Progenitor cell of endocrine pancreas (in vitro differentiated cells): ENCODE results near the gene SLC39A11. TPM values are rescaled to one million over a fixed set of nuclear protein-coding genes. Genes with fewer than 3 reads are reported as not detected.

Experiments used
- DNase-seq: peaks from one replicate; pipeline ENCODE4 v3.0.0; 2021; ENCODE audit warnings: low spot score; ENCODE audit not compliant: unreplicated experiment
- H3K27ac Mint-ChIP-seq: 2 replicates; pipeline ENCODE4 v1.8.0; 2021; ENCODE audit warnings: mild to moderate bottlenecking, moderate library complexity, mixed read lengths
- H3K27me3 Mint-ChIP-seq: 2 replicates; pipeline ENCODE4 v1.8.0; 2021; ENCODE audit warnings: mixed read lengths
- H3K36me3 Mint-ChIP-seq: 2 replicates; pipeline ENCODE4 v1.8.0; 2022; ENCODE audit warnings: mixed read lengths; ENCODE audit not compliant: insufficient read depth
- H3K4me1 Mint-ChIP-seq: 2 replicates; pipeline ENCODE4 v1.8.0; 2021; ENCODE audit warnings: low read depth, mixed read lengths
- H3K4me3 Mint-ChIP-seq: 2 replicates; pipeline ENCODE4 v1.8.0; 2021; ENCODE audit warnings: low read depth, mild to moderate bottlenecking, moderate library complexity, mixed read lengths
- H3K9me3 Mint-ChIP-seq: 2 replicates; pipeline ENCODE4 v1.8.0; 2021; ENCODE audit warnings: low read depth, mixed read lengths
- total RNA-seq: library from RNA; stranded (reverse); gene quantifications from 2 replicates; pipeline ENCODE4 v1.2.1, GENCODE V29; 2021
- TF ChIP-seq, protein P1 (sequence below): fragments of 200-600 bp; sonication (generic); IDR thresholded peaks from one replicate; pipeline ENCODE4 v1.5.0; 2021; ENCODE audit warnings: antibody characterized with exemption, mild to moderate bottlenecking; ENCODE audit not compliant: unreplicated experiment

Gene SLC39A11
- total RNA-seq, 1 donor from 2014 or later = 20.5 TPM

DNA sequence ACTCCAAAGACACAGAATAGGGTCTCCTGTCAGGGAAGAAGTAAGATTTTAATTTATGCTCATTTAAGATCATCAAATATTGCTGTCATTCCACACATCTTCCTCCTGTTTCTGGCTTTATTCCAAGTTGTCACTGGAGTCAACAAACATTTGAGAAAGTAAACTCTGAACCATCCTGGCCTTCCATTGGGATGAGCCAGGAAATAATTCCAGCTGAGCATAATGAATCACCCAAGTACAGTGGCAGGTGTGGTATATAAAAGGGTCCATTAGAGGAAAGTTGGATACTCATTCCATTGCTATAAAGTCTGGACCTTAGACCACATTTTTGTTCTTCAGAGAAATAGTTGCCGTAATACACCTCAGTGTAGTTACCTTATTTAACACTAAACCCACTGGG is 246.1 kb downstream of the SLC39A11 start:
- DNase-seq = no peak
- Mint-ChIP-seq H3K27ac (no peak overlapping the region), H3K27me3 (peaks cover 3% of the 10 kb centered on the region), H3K4me1 (peaks cover 3% of the 10 kb centered on the region), H3K36me3 (no peaks in the 10 kb centered on the region), H3K4me3 (no peak overlapping the region), H3K9me3 (no peaks in the 10 kb centered on the region)
- TF ChIP-seq, protein P1, sequence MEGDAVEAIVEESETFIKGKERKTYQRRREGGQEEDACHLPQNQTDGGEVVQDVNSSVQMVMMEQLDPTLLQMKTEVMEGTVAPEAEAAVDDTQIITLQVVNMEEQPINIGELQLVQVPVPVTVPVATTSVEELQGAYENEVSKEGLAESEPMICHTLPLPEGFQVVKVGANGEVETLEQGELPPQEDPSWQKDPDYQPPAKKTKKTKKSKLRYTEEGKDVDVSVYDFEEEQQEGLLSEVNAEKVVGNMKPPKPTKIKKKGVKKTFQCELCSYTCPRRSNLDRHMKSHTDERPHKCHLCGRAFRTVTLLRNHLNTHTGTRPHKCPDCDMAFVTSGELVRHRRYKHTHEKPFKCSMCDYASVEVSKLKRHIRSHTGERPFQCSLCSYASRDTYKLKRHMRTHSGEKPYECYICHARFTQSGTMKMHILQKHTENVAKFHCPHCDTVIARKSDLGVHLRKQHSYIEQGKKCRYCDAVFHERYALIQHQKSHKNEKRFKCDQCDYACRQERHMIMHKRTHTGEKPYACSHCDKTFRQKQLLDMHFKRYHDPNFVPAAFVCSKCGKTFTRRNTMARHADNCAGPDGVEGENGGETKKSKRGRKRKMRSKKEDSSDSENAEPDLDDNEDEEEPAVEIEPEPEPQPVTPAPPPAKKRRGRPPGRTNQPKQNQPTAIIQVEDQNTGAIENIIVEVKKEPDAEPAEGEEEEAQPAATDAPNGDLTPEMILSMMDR = no peak

DNA sequence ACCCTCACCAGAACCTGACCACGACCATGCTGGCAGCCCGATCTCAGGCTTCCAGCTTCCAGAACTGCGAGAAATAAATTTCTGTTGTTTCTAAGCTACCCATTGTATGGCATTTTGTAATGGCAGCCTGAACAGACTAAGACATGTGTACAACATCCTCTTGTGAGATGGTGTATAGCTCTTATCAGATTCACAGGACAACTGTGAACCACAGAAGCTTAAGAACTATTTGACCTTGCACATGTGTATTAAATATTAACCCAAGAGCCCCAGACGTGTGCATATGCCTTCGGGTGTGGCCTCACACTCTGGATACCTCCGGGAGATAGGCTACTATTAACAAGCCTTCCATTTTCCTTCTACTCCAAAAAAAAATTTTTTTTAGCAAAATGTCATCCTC is 248.9 kb downstream of the SLC39A11 start:
- H3K4me3 Mint-ChIP-seq = no peak overlapping the region
- peaks cover 3% of the 10 kb centered on the region for H3K27me3 Mint-ChIP-seq
- TF ChIP-seq, protein P1 = no peak
- no peak for DNase-seq
- peaks cover 3% of the 10 kb centered on the region for H3K4me1 Mint-ChIP-seq
- H3K9me3 Mint-ChIP-seq = peaks cover 7% of the 10 kb centered on the region
- no peaks in the 10 kb centered on the region for H3K36me3 Mint-ChIP-seq
- H3K27ac Mint-ChIP-seq = no peak overlapping the region

DNA sequence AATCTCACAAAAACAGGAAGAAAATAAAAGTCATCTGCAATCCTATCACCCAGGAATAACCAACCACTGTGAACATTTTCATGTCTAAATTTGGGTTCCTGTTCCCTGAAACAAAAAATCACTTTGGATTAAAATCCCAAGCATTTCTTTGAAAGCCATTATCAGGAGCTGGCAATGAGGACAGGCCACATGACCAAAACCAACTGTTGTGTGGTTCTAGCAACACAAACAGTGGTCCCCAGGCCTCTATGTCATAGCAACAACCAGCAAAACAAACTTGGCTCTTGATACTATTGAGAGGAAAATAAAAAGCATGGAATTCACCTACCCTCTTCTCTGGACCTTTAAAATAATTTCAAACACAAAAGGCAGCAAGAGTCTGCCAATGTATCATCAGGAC is 252.5 kb downstream of the SLC39A11 start:
- Mint-ChIP-seq H3K4me1 (peaks cover 3% of the 10 kb centered on the region), H3K36me3 (no peaks in the 10 kb centered on the region), H3K9me3 (peaks cover 7% of the 10 kb centered on the region), H3K27me3 (no peaks in the 10 kb centered on the region), H3K27ac (no peak overlapping the region), H3K4me3 (no peak overlapping the region)
- DNase-seq = no peak
- TF ChIP-seq, protein P1 = no peak

DNA sequence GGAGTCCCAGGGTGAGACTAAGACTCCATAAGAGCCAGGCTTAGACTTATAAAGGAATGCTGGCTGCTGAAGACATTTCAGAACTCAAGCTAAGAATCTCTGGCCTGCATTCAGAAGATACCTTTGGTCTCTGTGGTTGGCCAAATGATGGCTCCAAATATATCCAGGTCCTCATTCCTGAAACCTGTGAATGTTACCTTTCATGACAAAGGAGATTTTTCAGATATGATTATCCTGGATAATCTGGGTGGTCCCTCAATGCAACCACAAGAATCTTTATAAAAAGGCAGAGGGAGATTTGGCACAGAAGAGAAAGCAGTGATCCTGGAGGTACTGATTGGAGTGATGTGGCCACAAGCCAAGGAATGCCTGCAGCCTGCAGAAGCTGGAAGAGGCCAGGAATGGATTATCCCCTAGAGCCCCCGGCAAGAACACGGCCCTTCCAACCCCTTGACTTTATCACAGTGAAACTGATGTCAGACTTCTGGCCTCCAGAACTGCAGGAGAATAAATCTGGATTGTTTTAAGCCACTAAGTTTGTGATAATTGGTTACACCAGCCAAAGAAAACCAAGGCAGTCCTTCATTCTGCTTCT is 253.3 kb downstream of the SLC39A11 start:
- DNase-seq = no peak
- no peak overlapping the region for H3K4me3 Mint-ChIP-seq
- TF ChIP-seq, protein P1 = no peak
- H3K4me1 Mint-ChIP-seq = peaks cover 3% of the 10 kb centered on the region
- no peaks in the 10 kb centered on the region for H3K36me3 Mint-ChIP-seq
- H3K27me3 Mint-ChIP-seq = no peaks in the 10 kb centered on the region
- peaks cover 7% of the 10 kb centered on the region for H3K9me3 Mint-ChIP-seq
- H3K27ac Mint-ChIP-seq = peak overlapping the region; percentile 16

DNA sequence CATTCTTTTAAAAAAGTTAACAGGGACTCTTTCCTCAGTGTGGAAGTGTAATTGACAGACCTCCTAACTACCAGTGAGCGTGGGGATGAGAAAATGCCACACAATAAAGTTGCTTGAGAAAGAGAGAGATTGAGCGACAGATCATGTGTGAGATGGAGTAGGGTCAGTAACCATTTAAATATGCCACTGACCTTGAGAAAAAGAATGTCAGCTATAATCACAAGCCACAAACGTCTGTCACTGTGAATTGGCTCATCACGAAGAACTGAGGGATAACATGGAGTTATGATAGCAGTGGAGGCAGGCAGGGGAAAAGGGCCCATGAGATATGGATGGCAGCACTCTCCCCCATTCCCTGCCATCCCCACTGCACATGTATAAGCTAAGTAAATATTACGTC is 253.9 kb downstream of the SLC39A11 start:
- Mint-ChIP-seq H3K4me3 (no peak overlapping the region), H3K4me1 (no peaks in the 10 kb centered on the region), H3K27me3 (peaks cover 1% of the 10 kb centered on the region), H3K9me3 (peaks cover 7% of the 10 kb centered on the region), H3K36me3 (no peaks in the 10 kb centered on the region), H3K27ac (no peak overlapping the region)
- DNase-seq = no peak
- TF ChIP-seq, protein P1 = no peak
